Measurements from ENCODE around the gene ENG.
A peak's percentile ranks its signal among the peaks of the same experiment; 100 is the strongest.
"Not testable (repeated sequence)": the region's sequence is repeated elsewhere in the genome, so short reads cannot be mapped to it uniquely, and the experiment has no call there.

Gene ENG

GRCh38 chr9:127854184-127854806 is at the start of gene ENG:
Gene ENG, minus strand, starts transcription at chr9:127854658. Its CDS starts 303 bp downstream, at chr9:127854355.
- no peak for DNase-seq (ENCODE audit: low spot score)

DNA sequence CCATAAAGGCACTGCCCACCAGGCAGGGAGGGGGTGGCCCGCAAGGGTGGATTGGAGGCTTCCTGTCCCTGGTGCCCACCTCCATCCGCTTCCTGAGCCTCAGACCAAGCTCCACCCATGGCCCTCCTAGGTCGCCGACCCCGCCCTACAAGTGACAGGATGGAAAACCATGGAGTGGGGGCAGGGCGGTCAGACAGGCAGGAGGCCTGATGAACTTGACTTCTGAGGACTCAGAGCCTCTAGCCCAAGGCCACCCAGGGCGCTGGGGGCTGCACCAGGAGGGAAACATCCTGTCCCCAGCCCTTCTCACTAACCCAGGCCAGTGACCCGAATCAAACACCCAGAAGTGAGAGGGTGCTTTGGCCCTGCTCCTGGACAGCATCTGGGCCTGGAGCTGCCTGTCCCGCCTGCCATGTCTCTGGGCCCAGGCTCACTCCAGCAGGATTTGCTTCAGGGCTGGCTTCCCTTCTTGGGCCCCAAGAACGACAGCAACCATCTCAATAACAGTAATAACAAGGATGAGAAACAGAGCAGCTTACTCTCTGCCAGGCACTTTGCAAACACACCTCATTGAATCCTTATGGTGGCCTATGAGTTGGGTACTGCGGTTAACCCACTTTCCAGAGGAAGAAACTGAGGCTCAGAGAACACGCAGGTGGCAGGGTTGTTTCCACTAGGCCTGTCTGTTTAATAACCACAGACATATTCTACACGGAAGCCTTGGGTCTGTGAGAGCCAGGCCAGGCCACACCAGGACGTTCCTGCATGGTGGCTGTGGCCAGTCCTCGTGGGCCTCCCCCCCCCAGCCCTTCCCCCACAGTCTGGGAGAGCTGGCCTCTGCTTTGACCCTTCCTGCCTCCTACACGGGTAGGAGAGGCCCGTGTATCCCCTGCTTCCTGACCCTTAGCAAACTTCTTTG is 49.4 kb upstream of the ENG start:
- peak; percentile 74 for DNase-seq (ENCODE audit: low spot score)

DNA sequence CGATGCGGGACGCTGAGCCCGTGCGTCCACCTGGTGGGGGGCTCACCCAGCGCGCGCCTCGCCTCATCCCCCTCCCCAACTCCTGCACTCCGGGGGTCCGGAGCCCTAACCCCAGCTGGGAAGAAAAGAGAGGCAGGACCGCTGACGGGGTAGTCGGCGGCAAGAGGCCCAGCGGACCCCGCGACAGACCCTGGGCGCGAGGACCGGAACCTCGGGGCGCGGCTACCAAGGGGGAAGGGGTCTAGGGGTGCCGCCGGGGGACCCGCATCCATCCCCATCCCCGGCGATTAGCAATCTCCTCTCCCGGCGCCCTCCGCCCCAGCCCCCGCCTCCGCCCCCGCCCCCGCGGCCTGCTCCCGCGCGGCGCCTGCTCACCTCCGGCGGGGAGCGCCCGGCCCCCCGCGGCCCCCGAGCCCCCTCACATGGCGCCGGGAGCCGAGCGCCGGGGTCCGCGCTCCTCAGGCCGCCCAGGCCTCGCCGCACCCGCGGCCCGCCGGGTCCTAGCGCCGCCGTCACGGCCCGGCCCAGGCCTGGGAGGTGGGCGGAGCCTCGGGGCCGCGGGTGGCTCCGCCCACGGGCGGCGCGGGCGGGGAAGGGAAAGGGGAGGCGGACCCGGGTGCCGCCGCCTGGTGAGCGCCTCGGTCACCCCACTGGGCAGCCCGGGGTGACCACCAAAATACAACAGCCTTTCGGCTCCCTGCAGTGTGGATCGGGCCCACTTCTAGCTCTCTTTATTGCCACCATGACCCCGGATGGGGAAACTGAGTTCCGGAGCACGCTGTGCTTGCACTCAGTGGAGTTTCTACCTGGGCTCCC is 44.9 kb upstream of the ENG start, which contains the start of gene ST6GALNAC6:
ST6GALNAC6 (minus strand) TSS at position 476 of the 816 bp plus-strand sequence. CDS start 1,622 bp downstream, outside the sequence.
- DNase-seq (ENCODE audit: low spot score) = peak; percentile 55

GRCh38 chr9:127898433-127899127 is 44.1 kb upstream of the ENG start:
- DNase-seq (ENCODE audit: low spot score) = no peak

GRCh38 chr9:127897193-127897692 is 42.8 kb upstream of the ENG start:
- DNase-seq (ENCODE audit: low spot score) = no peak

GRCh38 chr9:127896395-127897192 is 42.1 kb upstream of the ENG start:
- DNase-seq (ENCODE audit: low spot score) = no peak

DNA sequence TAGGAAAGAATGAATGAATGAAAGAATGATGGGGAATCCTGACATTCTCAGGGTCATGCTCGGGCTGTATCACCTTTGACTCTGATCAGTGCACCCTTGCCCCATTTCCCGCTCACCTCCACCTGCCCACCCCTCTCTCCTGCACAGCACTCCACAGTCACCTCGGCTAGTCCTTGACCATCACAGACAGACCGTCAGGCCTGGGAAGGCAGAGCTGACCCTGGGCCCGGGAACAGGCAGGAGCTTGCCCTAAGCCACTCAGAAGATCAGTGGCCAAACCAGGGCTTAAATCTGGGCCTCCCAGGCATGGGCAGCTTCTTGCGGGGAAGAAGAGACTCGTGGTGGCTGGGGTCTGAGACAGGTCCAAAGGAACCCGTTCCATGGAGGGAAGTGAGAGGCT is 41.4 kb upstream of the ENG start:
- no peak for DNase-seq (ENCODE audit: low spot score)

DNA sequence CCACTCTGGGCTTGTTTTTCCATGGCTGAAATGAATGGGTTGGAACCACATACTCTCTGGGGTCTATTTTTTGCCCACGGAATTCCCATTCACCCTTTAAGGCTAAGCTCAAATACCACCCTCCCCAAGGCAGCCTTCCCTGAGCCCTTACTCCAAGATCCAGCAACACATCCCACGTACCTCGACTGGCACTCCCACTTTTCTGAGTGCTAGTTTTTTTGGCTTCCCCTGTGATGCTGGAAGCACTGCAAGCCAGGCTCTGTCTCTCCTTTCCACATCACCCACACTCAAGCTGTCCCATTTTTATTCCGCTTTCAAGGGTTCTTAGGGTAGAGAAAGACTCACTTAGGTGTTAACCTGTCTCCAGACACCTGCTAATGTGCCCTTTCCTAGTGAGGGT is 38.9 kb upstream of the ENG start:
- no peak for DNase-seq (ENCODE audit: low spot score)

DNA sequence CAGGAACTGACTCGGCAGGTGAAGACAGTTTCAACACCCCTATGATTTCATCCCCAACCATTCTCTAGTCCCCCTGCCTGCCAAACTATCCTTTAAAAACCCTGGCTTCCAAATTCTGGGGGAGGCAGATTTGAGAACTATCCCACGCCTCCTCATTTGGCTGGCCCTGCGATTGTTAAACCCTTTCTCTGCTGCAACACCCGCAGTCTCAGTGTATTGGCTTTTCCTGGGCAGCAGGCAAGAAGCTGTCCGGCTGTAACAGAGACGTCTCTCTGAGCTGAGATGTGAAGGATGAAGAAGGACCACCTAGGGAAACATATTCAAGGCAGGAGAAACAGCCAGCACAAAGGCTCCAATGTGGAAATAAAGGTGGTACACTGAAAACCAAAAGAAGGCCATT is 38.4 kb upstream of the ENG start:
- no peak for DNase-seq (ENCODE audit: low spot score)

- DNase-seq (ENCODE audit: low spot score) = no peak
Measured at GRCh38 chr9:127890053-127890452, 35.6 kb upstream of the ENG start.

- DNase-seq (ENCODE audit: low spot score) = no peak
Measured at GRCh38 chr9:127887792-127888191, 33.3 kb upstream of the ENG start.

- DNase-seq (ENCODE audit: low spot score) = no peak
Measured at GRCh38 chr9:127886401-127886972, 32.0 kb upstream of the ENG start.

DNA sequence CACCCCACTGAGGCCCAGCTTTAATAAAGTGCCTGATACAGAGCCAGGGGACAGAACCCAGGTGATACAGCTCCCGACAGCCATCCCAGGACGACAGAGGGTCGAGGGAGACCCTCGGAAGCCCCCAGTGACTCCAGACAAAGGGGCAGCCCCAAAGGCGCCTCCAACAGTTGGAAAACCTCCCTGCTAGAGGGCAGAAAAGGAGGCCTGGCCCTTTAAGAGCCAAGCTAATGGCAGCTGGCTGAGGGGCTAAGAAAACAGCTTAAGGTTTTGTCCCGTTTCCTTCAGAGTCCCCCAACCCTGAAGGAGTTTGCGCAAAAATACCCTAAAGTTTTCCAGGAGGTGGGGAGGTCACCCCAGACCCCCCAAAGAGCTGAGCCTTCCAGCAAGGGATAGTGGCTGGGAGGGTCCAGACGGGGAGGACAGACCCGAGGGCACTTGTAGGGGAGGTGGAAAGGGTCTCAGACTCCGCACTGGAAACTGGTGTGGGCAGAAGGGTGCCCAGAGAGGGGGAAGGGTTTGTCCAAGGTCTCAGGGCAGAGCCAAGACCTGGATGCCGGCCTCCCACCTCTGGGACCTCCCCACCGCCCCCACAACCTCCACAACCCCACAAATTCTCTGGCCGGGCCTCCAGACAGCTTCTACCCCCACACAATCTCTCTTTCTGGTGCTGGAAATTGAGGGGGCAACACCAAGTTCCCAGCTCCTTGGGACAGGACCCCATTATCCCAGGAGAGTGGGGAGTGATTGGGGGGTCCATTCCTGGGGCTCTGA is 31.2 kb upstream of the ENG start:
- DNase-seq (ENCODE audit: low spot score) = no peak

DNA sequence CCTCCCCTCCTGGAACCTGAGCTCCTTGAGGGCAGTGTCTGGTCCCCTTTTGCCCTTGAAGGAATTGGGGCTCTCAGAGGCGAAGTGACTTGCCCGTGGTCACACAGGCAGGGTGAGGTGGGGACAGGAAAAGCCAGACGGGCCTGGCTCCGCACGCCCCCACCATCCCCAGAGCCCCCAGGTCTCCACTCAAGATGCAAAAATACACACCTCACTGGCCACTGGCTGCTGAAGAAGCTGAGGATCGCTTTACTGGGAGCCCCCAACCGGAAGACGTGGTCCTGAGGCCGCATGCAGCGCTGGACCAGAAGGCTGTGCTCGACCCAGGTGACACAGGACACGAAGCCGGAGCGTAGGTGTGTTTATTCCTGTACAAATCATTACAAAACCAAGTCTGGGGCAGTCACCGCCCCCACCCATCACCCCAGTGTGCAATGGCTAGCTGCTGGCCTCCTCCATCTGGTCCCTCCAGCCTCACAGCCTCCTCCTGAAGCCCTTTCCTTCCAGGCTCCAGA is 30.6 kb upstream of the ENG start:
- no peak for DNase-seq (ENCODE audit: low spot score)

- DNase-seq (ENCODE audit: low spot score) = no peak
Measured at GRCh38 chr9:127884427-127884911, 30.0 kb upstream of the ENG start.

DNA sequence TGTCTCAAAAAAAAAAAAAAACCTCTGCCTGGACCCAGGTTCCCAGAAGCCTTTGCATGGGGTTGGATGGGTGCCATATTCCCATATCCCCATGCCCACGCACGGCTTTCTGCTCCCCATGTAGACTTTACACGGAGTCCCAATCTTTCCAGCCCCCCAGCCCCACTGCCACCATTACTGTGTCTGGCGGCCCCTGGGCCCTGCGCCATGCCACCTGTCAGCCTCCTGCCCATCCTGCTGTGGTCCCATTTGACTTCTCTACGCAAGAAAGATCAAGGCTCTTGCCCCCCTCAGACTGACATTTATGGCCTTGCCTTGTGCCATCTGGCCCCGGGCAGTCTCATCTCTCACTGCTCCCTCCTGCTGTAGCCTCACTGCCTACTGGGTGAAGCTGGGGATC is 29.5 kb upstream of the ENG start:
- DNase-seq (ENCODE audit: low spot score) = no peak

DNA sequence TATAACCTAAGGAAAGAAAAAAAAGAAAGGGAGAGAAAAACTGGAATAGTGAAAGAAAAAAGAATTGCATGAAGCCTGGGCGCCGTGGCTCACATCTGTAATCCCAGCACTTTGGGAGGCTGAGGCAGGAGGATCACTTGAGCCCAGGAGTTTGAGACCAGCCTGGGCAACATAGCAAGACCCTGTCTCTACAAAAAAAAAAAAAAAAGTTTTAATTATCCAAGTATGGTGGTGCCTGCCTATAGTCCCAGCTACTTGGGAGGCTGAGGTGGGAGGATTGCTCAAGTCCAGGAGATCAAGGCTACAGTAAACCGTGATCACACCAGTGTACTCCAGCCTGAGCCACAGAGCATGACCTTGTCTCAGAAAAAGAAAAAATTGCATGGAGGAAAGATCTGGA is 27.3 kb upstream of the ENG start:
- not testable (repeated sequence) for DNase-seq (ENCODE audit: low spot score)

DNA sequence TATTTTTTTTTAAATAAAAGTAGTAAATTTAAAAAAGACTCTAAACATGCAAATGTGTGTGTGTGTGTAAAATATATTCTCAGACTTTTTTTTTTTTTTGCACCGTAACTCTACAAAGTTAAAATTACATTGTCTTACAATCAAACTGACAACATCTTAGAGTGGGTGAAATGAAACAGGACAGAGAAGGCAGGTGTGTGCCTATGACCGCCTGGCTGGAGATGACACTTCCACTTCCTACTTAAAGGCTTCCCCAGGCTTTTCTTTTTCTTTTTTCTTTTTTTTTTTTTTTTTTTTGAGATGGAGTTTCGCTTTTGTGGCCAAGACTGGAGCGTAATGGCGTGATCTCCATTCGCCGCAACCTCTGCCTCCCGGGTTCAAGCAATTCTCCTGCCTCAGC is 25.7 kb upstream of the ENG start:
- no peak for DNase-seq (ENCODE audit: low spot score)

Measured in CD4-positive, alpha-beta T cell treated with Interleukin-6 at 100 ng/mL for 8 hours (primary cell).